Spleen (tissue), 7 donors: ENCODE results near the gene ALX1.

Source experiments
- POLR2A ChIP-seq, 3 donors: fragments of 450-650 bp; IDR thresholded peaks; one replicate each; pipeline ENCODE4 v1.5.1; 2017; ENCODE audit warnings: antibody characterized with exemption in 3 of 3, mild to moderate bottlenecking in 1 of 3
- POLR2AphosphoS5 ChIP-seq, 3 donors: sonication (generic); formaldehyde crosslinking; IDR thresholded peaks; one replicate each; pipeline ENCODE4 v1.5.1; 2017; ENCODE audit warnings: antibody characterized with exemption in 3 of 3
- TF ChIP-seq, protein P1 (sequence below), 11 experiments: fragments of 200-600 bp in 7 of 11; fragments of 450-650 bp in 4 of 11; sonication (generic) in 4 of 11; IDR thresholded peaks in 8 of 11; conservative IDR thresholded peaks in 3 of 11; 1 replicate in 7 of 11; 2 replicates in 4 of 11; pipeline versions ENCODE4 v1.4.0 to v1.8.0; 2016 to 2021; ENCODE audit warnings: antibody characterized with exemption in 11 of 11, inconsistent platforms in 4 of 11, mild to moderate bottlenecking in 1 of 11
- donor health status: DM: no; HTN: no; CAD: no; lungs with moderate emphysema.
- donor health status: DM: no; HTN: no; CAD: no.
- donor health status: DM: no; HTN: no; CAD: no.

DNA sequence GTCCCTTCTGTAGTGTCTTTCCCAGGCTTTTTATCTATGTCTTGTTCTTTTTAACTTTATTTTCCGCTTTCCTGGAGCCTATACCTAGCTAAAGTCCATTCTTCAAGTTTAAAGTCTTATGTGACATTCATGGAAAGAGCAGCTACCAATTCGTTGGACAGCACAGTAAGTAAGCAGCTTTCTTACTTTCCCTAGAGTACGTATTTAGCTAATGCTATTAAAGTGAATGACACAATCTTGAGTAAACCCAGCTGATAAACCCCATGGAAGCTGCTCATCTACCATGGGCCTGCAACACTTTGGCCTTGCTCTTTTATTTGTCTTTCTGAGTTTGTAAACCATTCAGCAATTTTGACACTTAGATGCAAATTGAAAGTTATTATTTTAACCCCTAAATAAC is 30.0 kb downstream of the ALX1 start:
- TF ChIP-seq, protein P1, sequence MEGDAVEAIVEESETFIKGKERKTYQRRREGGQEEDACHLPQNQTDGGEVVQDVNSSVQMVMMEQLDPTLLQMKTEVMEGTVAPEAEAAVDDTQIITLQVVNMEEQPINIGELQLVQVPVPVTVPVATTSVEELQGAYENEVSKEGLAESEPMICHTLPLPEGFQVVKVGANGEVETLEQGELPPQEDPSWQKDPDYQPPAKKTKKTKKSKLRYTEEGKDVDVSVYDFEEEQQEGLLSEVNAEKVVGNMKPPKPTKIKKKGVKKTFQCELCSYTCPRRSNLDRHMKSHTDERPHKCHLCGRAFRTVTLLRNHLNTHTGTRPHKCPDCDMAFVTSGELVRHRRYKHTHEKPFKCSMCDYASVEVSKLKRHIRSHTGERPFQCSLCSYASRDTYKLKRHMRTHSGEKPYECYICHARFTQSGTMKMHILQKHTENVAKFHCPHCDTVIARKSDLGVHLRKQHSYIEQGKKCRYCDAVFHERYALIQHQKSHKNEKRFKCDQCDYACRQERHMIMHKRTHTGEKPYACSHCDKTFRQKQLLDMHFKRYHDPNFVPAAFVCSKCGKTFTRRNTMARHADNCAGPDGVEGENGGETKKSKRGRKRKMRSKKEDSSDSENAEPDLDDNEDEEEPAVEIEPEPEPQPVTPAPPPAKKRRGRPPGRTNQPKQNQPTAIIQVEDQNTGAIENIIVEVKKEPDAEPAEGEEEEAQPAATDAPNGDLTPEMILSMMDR (IDR thresholded peaks at IDR 0.05 in 8 of 11, conservative IDR thresholded peaks at IDR 0.05 in 3 of 11) = no peak
- no peak for TF ChIP-seq POLR2A (IDR thresholded peaks at IDR 0.05)
- no peak for TF ChIP-seq POLR2AphosphoS5 (IDR thresholded peaks at IDR 0.05)
